ENCODE data around the gene BMPR1B. TPM values are rescaled to one million over a fixed set of nuclear protein-coding genes. Genes with fewer than 3 reads are reported as not detected.

BMPR1B gene
- total RNA-seq, 1 experiment from 2014 or later = not detected

- no peak for DNase-seq (ENCODE audit: low read depth)
Measured at GRCh38 chr4:94912606-94913005, 154.9 kb downstream of the BMPR1B start.

DNA sequence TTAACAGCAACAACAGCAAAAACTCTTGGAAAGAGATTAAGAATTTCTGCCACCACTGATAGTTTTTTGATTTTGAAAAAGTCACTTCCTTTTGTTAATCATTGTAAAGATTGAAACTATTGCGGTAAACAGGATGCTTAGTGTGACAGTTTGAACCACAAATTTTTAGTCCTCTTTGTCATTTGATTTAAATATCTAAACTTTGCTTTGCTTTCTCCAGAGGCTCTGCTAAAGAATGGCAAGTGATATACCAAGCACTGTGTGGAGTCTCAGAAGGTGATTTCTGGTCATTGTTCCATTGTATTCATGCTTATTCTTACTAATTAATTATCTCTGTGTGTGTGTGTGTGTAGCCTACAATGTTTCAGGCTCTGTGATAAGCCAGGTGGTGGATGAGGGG is 155.6 kb downstream of the BMPR1B start:
- DNase-seq (ENCODE audit: low read depth) = no peak

DNA sequence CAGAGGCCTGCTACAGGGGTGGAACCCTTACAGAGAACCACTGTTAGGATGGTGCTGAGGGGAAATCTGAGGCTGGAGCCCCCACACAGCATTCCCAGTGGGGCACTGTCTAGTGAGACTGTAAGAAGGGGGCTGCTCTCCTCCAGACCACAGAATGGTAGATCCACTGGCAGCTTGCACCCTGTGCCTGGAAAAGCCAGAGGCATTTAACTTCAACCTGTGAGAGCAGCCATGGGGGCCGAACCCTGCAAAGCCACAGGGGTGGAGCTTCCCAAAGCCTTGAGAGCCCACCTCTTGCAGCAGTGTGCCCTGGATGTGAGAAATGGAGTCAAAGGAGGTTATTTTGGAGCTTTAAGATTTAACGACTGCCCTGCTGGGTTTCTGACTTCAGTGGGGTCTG is 159.4 kb downstream of the BMPR1B start:
- no peak for DNase-seq (ENCODE audit: low read depth)

- no peak for DNase-seq (ENCODE audit: low read depth)
Measured at GRCh38 chr4:94918543-94918942, 160.8 kb downstream of the BMPR1B start.

DNA sequence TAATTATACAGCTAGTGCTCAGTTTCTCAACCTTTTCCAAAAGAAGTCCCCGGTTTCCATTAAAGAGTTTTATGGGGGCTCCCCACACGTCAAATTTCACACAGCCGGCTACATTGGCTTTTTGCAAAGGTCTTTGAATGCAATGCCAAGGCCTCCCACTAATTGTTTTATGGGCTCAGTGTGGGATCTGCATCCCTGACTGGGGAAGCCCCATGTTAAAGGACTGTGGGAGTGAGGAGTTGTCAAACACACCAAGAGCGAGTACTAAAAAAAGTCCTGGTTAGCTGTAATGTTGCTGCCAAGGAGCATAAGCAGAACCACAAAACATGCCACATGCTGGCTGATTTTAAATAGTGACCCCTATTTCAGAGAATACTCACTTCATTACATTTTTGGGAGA is 162.6 kb downstream of the BMPR1B start:
- no peak for DNase-seq (ENCODE audit: low read depth)

GRCh38 chr4:94924566-94924965 is 166.8 kb downstream of the BMPR1B start:
- no peak for DNase-seq (ENCODE audit: low read depth)

DNA sequence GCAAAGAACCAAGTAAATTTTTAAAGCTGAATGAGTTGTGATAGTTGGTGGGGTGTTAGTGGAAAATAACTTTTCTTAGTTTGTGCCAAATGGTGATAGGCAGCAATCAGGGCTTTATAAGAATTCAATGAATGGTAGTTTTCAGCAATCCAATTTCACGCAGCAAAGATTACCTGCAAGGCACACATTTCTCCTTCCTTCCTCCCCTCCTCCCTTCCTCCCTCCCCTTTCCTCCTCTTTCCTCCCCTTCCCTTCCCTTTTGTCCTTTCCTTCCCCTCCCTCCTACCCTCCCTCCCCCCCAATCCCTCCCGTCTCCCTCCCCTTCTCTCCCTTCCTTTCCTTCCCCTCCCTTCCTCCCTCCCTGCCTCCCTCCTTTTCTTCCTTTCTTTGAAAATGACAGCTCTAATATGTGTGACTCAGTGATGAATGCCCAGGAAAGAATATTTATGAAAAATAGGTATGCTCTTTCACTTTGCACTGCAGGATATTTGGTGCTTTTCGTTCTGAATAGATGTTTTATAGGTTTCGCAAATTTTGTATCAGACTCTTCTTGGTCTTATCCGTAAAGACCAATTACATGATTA is 168.1 kb downstream of the BMPR1B start:
- DNase-seq (ENCODE audit: low read depth) = no peak

DNA sequence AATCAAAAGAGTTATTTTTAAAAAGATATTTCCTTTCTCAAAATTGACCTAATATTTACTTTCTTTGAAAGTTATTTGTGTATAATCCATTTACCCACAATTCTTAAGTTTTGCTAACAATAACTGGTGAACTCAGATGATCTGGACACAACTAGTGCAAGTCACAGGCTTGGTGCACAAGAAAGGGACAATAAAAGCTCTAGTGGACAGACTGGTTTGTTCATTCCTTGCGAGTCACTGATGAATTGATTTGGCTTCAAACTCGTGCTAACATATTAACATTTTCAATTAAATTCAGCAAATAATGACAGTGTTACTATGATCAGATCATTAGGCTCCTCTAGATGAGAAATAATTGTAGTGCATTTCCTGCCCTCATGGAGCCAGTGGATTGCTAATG is 169.2 kb downstream of the BMPR1B start:
- no peak for DNase-seq (ENCODE audit: low read depth)

- DNase-seq (ENCODE audit: low read depth) = no peak
Measured at GRCh38 chr4:94927696-94928095, 169.9 kb downstream of the BMPR1B start.

GRCh38 chr4:94929696-94930095 is 171.9 kb downstream of the BMPR1B start:
- no peak for DNase-seq (ENCODE audit: low read depth)

- DNase-seq (ENCODE audit: low read depth) = no peak
Measured at GRCh38 chr4:94931626-94932025, 173.9 kb downstream of the BMPR1B start.

GRCh38 chr4:94932366-94932765 is 174.6 kb downstream of the BMPR1B start:
- DNase-seq (ENCODE audit: low read depth) = no peak

DNA sequence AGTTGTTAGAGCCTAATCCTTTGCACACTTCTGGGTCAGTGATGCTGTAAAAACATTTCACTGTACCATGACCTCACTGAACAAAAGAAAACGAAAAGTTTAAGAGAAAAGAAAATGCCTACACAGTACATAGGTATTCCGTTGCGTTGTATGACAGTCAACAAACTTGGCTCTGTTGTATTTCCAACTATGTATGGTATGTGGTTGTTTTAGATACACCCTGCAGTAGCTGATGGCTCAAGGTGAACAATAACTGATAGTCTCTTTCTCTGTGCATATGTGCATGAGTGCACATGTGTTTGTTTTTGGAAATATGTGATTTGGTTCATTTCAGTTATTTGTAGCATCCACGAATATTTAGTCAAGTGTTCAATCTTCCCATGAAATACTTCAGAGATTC is 176.0 kb downstream of the BMPR1B start:
- no peak for DNase-seq (ENCODE audit: low read depth)

- no peak for DNase-seq (ENCODE audit: low read depth)
Measured at GRCh38 chr4:94934201-94934600, 176.4 kb downstream of the BMPR1B start.

GRCh38 chr4:94934864-94935263 is 177.1 kb downstream of the BMPR1B start:
- no peak for DNase-seq (ENCODE audit: low read depth)

DNA sequence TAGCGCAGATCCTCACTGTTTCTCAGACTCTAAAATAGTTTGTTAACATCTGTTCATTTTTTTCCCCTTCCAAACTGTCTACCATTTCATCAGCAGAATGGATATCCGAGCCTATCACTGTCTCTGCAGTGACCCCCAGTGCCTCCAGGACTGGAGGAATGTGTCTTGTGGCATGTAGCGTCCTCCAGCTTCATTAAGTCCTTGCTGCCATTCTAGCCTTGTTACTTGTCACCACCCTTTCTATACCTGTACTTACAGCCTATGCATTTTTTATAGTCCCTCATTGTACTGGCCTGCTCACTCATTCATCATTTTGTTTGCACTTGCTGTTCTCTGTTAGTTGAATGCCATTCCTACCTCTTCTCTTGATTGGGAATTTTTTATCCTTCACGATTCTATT is 179.1 kb downstream of the BMPR1B start:
- DNase-seq (ENCODE audit: low read depth) = no peak

DNA sequence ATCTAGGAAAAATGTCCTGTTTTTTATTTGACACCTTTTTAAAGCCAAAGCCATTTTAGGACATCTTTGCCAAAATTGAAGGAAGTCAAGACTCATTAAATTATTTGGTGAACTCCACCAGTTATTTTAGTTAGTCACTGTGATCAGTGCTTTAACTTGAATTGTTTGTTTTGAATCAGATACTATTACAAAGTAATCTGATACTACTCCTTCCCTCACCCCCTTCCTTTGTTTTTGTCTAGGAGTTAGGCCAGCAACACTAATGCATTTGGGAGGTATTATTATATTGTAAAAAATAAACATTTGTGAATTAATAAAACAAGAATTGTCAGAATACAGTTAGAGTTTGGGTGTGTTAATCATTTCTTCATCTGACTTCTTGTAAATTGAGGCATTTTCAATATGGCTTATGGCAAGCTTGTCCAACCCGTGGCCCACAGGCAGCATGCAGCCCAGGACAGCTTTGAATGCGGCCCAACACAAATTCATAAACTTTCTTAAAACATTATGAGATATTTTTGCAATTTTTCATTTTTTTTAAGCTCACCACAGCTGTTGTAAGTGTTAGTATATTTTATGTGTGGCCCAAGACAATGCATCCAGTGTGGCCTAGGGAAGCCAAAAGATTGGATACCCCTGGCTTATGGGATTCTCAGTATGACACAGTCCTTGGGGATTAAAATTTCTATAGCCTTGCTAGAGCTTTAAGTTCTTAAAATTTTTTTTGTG is 182.2 kb downstream of the BMPR1B start:
- DNase-seq (ENCODE audit: low read depth) = no peak

- no peak for DNase-seq (ENCODE audit: low read depth)
Measured at GRCh38 chr4:94940520-94940908, 182.8 kb downstream of the BMPR1B start.

- DNase-seq (ENCODE audit: low read depth) = no peak
Measured at GRCh38 chr4:94941706-94942105, 184.0 kb downstream of the BMPR1B start.

GRCh38 chr4:94944726-94945125 is 187.0 kb downstream of the BMPR1B start:
- DNase-seq (ENCODE audit: low read depth) = no peak

GRCh38 chr4:94947681-94948108 is 189.9 kb downstream of the BMPR1B start:
- no peak for DNase-seq (ENCODE audit: low read depth)

DNA sequence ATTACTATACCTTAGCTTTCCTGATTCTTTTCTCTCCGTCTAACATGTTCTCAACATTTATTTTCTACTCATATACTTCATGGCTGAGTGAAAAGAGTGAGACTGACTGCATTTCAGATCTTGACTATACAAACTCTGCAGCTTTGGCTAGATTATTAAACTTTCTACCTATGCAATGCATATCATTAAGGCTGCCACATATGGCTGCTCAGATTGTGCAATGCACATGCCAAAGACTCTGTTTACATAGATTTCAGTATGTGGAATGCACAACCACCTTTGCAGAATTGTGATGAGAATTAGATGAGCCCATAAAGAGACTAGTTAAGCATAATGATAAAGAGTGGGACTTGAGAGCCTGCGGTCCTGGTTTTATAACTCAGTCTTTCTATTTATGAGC is 196.5 kb downstream of the BMPR1B start:
- no peak for DNase-seq (ENCODE audit: low read depth)

GRCh38 chr4:94957030-94957429 is 199.3 kb downstream of the BMPR1B start:
- no peak for DNase-seq (ENCODE audit: low read depth)

GRCh38 chr4:94959307-94959706 is 201.6 kb downstream of the BMPR1B start:
- no peak for DNase-seq (ENCODE audit: low read depth)

All from RPMI7951 (cell line).